ENCODE measurements around the gene HOMER2.
"Not testable (repeated sequence)": the region's sequence is repeated elsewhere in the genome, so short reads cannot be mapped to it uniquely, and the experiment has no call there.

The HOMER2 gene

GRCh38 chr15:82964890-82965289 is 12.4 kb upstream of the HOMER2 start:
- no peak for DNase-seq (ENCODE audit: low spot score)

GRCh38 chr15:82963471-82964341 is 11.2 kb upstream of the HOMER2 start:
- no peak for DNase-seq (ENCODE audit: low spot score)

GRCh38 chr15:82960766-82961165 is 8.2 kb upstream of the HOMER2 start:
- no peak for DNase-seq (ENCODE audit: low spot score)

- DNase-seq (ENCODE audit: low spot score), result no peak
Measured at GRCh38 chr15:82959423-82959822, 6.9 kb upstream of the HOMER2 start.

GRCh38 chr15:82958638-82959037 is 6.1 kb upstream of the HOMER2 start:
- no peak for DNase-seq (ENCODE audit: low spot score)

GRCh38 chr15:82951472-82952157 is 905 bp downstream of the HOMER2 start:
- no peak for DNase-seq (ENCODE audit: low spot score)

GRCh38 chr15:82950746-82951370 is 1.7 kb downstream of the HOMER2 start:
- no peak for DNase-seq (ENCODE audit: low spot score)

GRCh38 chr15:82950295-82950694 is 2.2 kb downstream of the HOMER2 start:
- DNase-seq (ENCODE audit: low spot score), result no peak

- no peak for DNase-seq (ENCODE audit: low spot score)
Measured at GRCh38 chr15:82946155-82946701, 6.3 kb downstream of the HOMER2 start.

- no peak for DNase-seq (ENCODE audit: low spot score)
Measured at GRCh38 chr15:82945326-82945725, 7.2 kb downstream of the HOMER2 start.

- DNase-seq (ENCODE audit: low spot score), result no peak
Measured at GRCh38 chr15:82944821-82945220, 7.7 kb downstream of the HOMER2 start.

- no peak for DNase-seq (ENCODE audit: low spot score)
Measured at GRCh38 chr15:82944056-82944455, 8.5 kb downstream of the HOMER2 start.

- DNase-seq (ENCODE audit: low spot score), result no peak
Measured at GRCh38 chr15:82943176-82943575, 9.3 kb downstream of the HOMER2 start.

GRCh38 chr15:82942691-82943090 is 9.8 kb downstream of the HOMER2 start:
- no peak for DNase-seq (ENCODE audit: low spot score)

GRCh38 chr15:82939678-82940077 is 12.8 kb downstream of the HOMER2 start:
- not testable (repeated sequence) for DNase-seq (ENCODE audit: low spot score)

- DNase-seq (ENCODE audit: low spot score), result no peak
Measured at GRCh38 chr15:82937712-82938058, 14.8 kb downstream of the HOMER2 start.

GRCh38 chr15:82936966-82937711 is 15.4 kb downstream of the HOMER2 start:
- no peak for DNase-seq (ENCODE audit: low spot score)

GRCh38 chr15:82935382-82935781 is 17.1 kb downstream of the HOMER2 start:
- no peak for DNase-seq (ENCODE audit: low spot score)

GRCh38 chr15:82934100-82934880 is 18.2 kb downstream of the HOMER2 start:
- no peak for DNase-seq (ENCODE audit: low spot score)

GRCh38 chr15:82933576-82933975 is 18.9 kb downstream of the HOMER2 start:
- DNase-seq (ENCODE audit: low spot score), result no peak

GRCh38 chr15:82931221-82931620 is 21.3 kb downstream of the HOMER2 start:
- no peak for DNase-seq (ENCODE audit: low spot score)
